K562 (cell line): ENCODE data around the gene B4GALT1. TPM values are rescaled to one million over a fixed set of nuclear protein-coding genes. Genes with fewer than 3 reads are reported as not detected.

Experiments
- ATAC-seq: fragments of 200-7000 bp; cut with Tn5 transposase; 3 replicates; pipeline ENCODE4 v1.9.1; 2020; ENCODE audit warnings: moderate library complexity
- BruUV-seq: library from RNA; stranded (reverse); fragments of 400-500 nt; replicated peaks from 2 replicates; lab custom pipeline; 2021; lab: Mats Ljungman, UMichigan
- CTCF ChIA-PET: fragments of 300-600 bp; formaldehyde crosslinking; extraction: SDS; loops from one replicate; lab custom pipeline; 2021; ENCODE audit warnings: low intra/inter-chr PET ratio; lab: Yijun Ruan, JAX
- POLR2A ChIA-PET: fragments of 300-600, 350-650 bp; sonication (Branson Sonifier 250); formaldehyde crosslinking; extraction: SDS; loops from one replicate; lab custom pipeline; 2021; ENCODE audit warnings: antibody characterized with exemption, inconsistent platforms; lab: Yijun Ruan, JAX
- DNase-seq, 4 experiments: peaks; one replicate each; pipeline versions ENCODE4 v3.0.0 to v3.0.0-alpha.2; 2011 to 2018; ENCODE audit warnings: low spot score in 3 of 4, mixed read lengths in 3 of 4; ENCODE audit errors: extremely low read depth in 1 of 4
- FAIRE-seq: peaks from 2 replicates; lab custom pipeline; 2011; peaks lifted over from hg19 to GRCh38; lab: Jason Lieb, UNC
- H2AFZ ChIP-seq: 2 replicates; pipeline ENCODE4 v1.6.0; 2011; ENCODE audit warnings: low read depth, low read length, control low read depth, inconsistent platforms
- H3K27ac ChIP-seq: fragments of 200-600 bp; 3 replicates; pipeline ENCODE4 v1.8.0; 2011; ENCODE audit warnings: low read depth, mild to moderate bottlenecking, control low read depth, inconsistent platforms, low read length, moderate library complexity, mixed read lengths; ENCODE audit errors: extremely low read depth
- H3K27me3 ChIP-seq, 2 experiments: fragments of 300-600 bp in 1 of 2; 2 replicates in 1 of 2; 3 replicates in 1 of 2; pipeline versions ENCODE4 v1.6.0 to v1.8.0; 2011; ENCODE audit warnings: inconsistent platforms in 2 of 2, low read length in 2 of 2, mild to moderate bottlenecking in 1 of 2, mixed read lengths in 1 of 2, moderate library complexity in 1 of 2; ENCODE audit not compliant: control insufficient read depth in 2 of 2, insufficient read depth in 2 of 2
- H3K36me3 ChIP-seq: fragments of 300-600 bp; 3 replicates; pipeline ENCODE4 v1.8.0; 2011; ENCODE audit warnings: mild to moderate bottlenecking, low read length, inconsistent platforms; ENCODE audit not compliant: control insufficient read depth, insufficient read depth
- H3K4me1 ChIP-seq, 2 experiments: fragments of 200-600 bp in 1 of 2; replicated peaks in 1 of 2; 2 replicates in 1 of 2; 3 replicates in 1 of 2; pipeline versions ENCODE4 v1.5.1 to v1.8.0; 2011; ENCODE audit warnings: inconsistent platforms in 2 of 2, low read length in 2 of 2, mild to moderate bottlenecking in 1 of 2, mixed read lengths in 1 of 2, moderate library complexity in 1 of 2; ENCODE audit not compliant: control insufficient read depth in 2 of 2, insufficient read depth in 2 of 2
- H3K4me2 ChIP-seq: 2 replicates; pipeline ENCODE4 v1.6.1; 2011; ENCODE audit warnings: low read length, control low read depth, inconsistent platforms, mixed read lengths; ENCODE audit not compliant: insufficient read depth
- H3K4me3 ChIP-seq: fragments of 200-600 bp; sonication (generic), shearing (Covaris generic); 2 replicates; pipeline ENCODE4 v1.5.1; 2016; ENCODE audit warnings: control low read depth, inconsistent platforms
- H3K79me2 ChIP-seq: fragments of 200-600 bp; 3 replicates; pipeline ENCODE4 v1.8.0; 2011; ENCODE audit warnings: low read length, inconsistent platforms; ENCODE audit not compliant: control insufficient read depth, insufficient read depth
- H3K9ac ChIP-seq, 2 experiments: 2 replicates each; pipeline versions ENCODE4 v1.6.0 to v1.6.1; 2011; ENCODE audit warnings: low read depth in 2 of 2, low read length in 2 of 2, control low read depth in 1 of 2, inconsistent platforms in 1 of 2, mild to moderate bottlenecking in 1 of 2, mixed read lengths in 1 of 2; ENCODE audit not compliant: insufficient read depth in 1 of 2
- H3K9me1 ChIP-seq: one replicate; pipeline ENCODE4 v1.6.0; 2011; ENCODE audit warnings: inconsistent platforms, mild to moderate bottlenecking, low read length, moderate library complexity; ENCODE audit not compliant: control insufficient read depth, insufficient read depth
- H3K9me3 ChIP-seq: replicated peaks from 2 replicates; pipeline ENCODE4 v1.5.1; 2011; ENCODE audit warnings: low read depth, low read length, inconsistent platforms; ENCODE audit not compliant: control insufficient read depth, insufficient read depth
- H4K20me1 ChIP-seq: replicated peaks from 2 replicates; pipeline ENCODE4 v1.6.1; 2011; ENCODE audit warnings: low read length, inconsistent platforms, mixed read lengths; ENCODE audit not compliant: control insufficient read depth, insufficient read depth
- ARNT ChIP-seq, 2 experiments: fragments of 450-650 bp; IDR thresholded peaks; 2 replicates each; pipeline ENCODE4 v1.6.1; 2016; ENCODE audit warnings: mild to moderate bottlenecking in 1 of 2
- EWSR1 ChIP-seq: fragments of 450-650 bp; IDR thresholded peaks from 2 replicates; pipeline ENCODE4 v1.6.1; 2018; ENCODE audit warnings: borderline replicate concordance, mild to moderate bottlenecking, low read depth, moderate library complexity; ENCODE audit not compliant: partially characterized antibody
- MGA ChIP-seq: fragments of 450-650 bp; IDR thresholded peaks from 2 replicates; pipeline ENCODE4 v1.6.1; 2016; ENCODE audit warnings: mild to moderate bottlenecking, moderate library complexity
- TAF7 ChIP-seq: fragments of 450-650 bp; IDR thresholded peaks from 2 replicates; pipeline ENCODE4 v1.6.1; 2016; ENCODE audit warnings: missing genetic modification characterization, missing compliant biosample characterization
- XRCC4 ChIP-seq: IDR thresholded peaks from one replicate; pipeline ENCODE4 v1.6.1; 2011; ENCODE audit not compliant: insufficient read depth, insufficient read length; ENCODE audit errors: extremely low read depth
- ZC3H8 ChIP-seq: fragments of 450-650 bp; IDR thresholded peaks from 2 replicates; pipeline ENCODE4 v1.6.1; 2017
- ZNF124 ChIP-seq: sonication (generic); formaldehyde crosslinking; IDR thresholded peaks from 2 replicates; pipeline ENCODE4 v1.8.1; 2022; ENCODE audit warnings: missing genetic modification reagents
- ZNF143 ChIP-seq: sonication (generic); formaldehyde crosslinking; IDR thresholded peaks from 2 replicates; pipeline ENCODE4 v1.9.0; 2022; ENCODE audit warnings: mild to moderate bottlenecking, missing genetic modification reagents
- WGBS: fragments of 100-300 bp; shearing (Covaris generic); methylation state at CpG from one replicate; pipeline ENCODE4 v1.1.6; 2016; ENCODE audit warnings: low coverage, mixed read lengths; ENCODE audit not compliant: insufficient coverage; ENCODE audit errors: missing lambda C conversion rate; 5-methylcytosine and 5-hydroxymethylcytosine counted together
- in situ Hi-C: fragments of 300-500 bp; cut with MboI; formaldehyde crosslinking; loops from 4 replicates; pipeline ENCODE4 v1.15.0; 2018; ENCODE audit warnings: inconsistent platforms, mixed read lengths
- intact Hi-C: fragments of 100-400 bp; cut with micrococcal nuclease; formaldehyde crosslinking; loops from 2 replicates; pipeline ENCODE4 v1.14.2; 2022
- polyA plus RNA-seq, 8 experiments: library from polyadenylated mRNA; depleted of rRNA in 4 of 8; stranded (reverse) in 5 of 8; unstranded in 3 of 8; fragments of >200 nt; fragmentation: Nextera tagmentation in 2 of 8; fragmentation: Illumina TruSeq in 1 of 8; extraction: Ambion mirVana in 2 of 8; extraction: Trizol in 1 of 8; gene quantifications; 2 replicates each; pipeline versions ENCODE4 v1.2.1 to v1.2.3, GENCODE V29; 2011 to 2014; ENCODE audit warnings: inconsistent platforms in 1 of 8, missing spikeins in 1 of 8
- total RNA-seq, 7 experiments: library from RNA; depleted of rRNA in 6 of 7; stranded (reverse); fragments of >200 nt in 6 of 7; fragmentation: Illumina TruSeq in 2 of 7; extraction: Trizol in 2 of 7; gene quantifications; 2 replicates each; pipeline versions ENCODE4 v1.2.1 to v1.2.3, GENCODE V29; 2011 to 2021; ENCODE audit warnings: low replicate concordance in 1 of 7
- TF ChIP-seq, protein P1 (sequence below): IDR thresholded peaks from 3 replicates; pipeline ENCODE4 v1.6.1; 2011; ENCODE audit warnings: borderline replicate concordance, mild to moderate bottlenecking, moderate library complexity; ENCODE audit not compliant: insufficient read length; ENCODE audit errors: extremely low read depth

The B4GALT1 gene
- total and polyA plus RNA-seq, 9 of the 15 experiments (the other 6 are each of a cell fraction or from before 2014, with no cell fraction given), result 4.1 to 26.8 (median 7.1) TPM

DNA sequence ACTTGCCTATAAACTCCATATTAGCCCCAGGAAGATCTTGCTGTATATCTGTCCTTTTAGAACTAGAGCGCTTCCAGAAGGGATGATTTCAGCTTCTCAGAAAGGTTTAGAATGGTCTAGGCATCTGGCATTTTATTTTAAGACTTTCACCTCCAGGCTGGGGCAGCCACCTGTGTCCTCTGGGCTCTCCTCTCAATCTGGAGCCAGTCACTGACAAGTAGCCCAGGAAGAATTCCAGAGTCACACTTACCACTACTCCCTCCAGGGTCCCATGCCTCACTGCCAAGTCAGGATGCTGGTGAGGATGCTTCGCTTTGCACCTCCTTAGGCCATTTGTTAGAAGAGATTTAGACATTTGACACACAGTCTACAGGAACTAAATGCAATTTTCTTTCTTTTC is 20.8 kb downstream of the B4GALT1 start:
- ATAC-seq (no peak), FAIRE-seq (no peak), DNase-seq (no peak)
- BruUV-seq, result no TSS peak
- in situ Hi-C loops (no loop called here), intact Hi-C loops (no loop called here)
- Histone ChIP-seq H3K4me2 (no peak overlapping the region), H3K9ac (no peak overlapping the region), H3K9me3 (no peaks in the 10 kb centered on the region), H3K27ac (no peak overlapping the region), H3K36me3 (no peaks in the 10 kb centered on the region), H4K20me1 (peaks cover 18% of the 10 kb centered on the region), H3K79me2 (peaks cover 46% of the 10 kb centered on the region), H2AFZ (no peak overlapping the region), H3K4me1 (peaks cover 4 to 9% of the 10 kb centered on the region in 2 experiments), H3K27me3 (no peaks in the 10 kb centered on the region), H3K9me1 (no peaks in the 10 kb centered on the region), H3K4me3 (no peak overlapping the region)
- POLR2A ChIA-PET, result interaction anchor here (0.6 to 1.1 kb wide), 2 partner anchors 122 to 126 kb away, joined by 4 to 5 read pairs; partner anchors contain the start of gene DNAJA1
- WGBS, result 94% methylated on average over 2 of the region's 2 CpGs
- CTCF ChIA-PET, result no interaction called here
- no peak for TF ChIP-seq MGA
- no peak for TF ChIP-seq TAF7 (tag)
- no peak for TF ChIP-seq ZNF143
- TF ChIP-seq ZC3H8, result no peak
- TF ChIP-seq ARNT (IDR thresholded peaks at IDR 0.05), result no peak
- TF ChIP-seq EWSR1, result no peak
- TF ChIP-seq, protein P1, sequence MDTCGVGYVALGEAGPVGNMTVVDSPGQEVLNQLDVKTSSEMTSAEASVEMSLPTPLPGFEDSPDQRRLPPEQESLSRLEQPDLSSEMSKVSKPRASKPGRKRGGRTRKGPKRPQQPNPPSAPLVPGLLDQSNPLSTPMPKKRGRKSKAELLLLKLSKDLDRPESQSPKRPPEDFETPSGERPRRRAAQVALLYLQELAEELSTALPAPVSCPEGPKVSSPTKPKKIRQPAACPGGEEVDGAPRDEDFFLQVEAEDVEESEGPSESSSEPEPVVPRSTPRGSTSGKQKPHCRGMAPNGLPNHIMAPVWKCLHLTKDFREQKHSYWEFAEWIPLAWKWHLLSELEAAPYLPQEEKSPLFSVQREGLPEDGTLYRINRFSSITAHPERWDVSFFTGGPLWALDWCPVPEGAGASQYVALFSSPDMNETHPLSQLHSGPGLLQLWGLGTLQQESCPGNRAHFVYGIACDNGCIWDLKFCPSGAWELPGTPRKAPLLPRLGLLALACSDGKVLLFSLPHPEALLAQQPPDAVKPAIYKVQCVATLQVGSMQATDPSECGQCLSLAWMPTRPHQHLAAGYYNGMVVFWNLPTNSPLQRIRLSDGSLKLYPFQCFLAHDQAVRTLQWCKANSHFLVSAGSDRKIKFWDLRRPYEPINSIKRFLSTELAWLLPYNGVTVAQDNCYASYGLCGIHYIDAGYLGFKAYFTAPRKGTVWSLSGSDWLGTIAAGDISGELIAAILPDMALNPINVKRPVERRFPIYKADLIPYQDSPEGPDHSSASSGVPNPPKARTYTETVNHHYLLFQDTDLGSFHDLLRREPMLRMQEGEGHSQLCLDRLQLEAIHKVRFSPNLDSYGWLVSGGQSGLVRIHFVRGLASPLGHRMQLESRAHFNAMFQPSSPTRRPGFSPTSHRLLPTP, result no peak
- TF ChIP-seq ZNF124 (CRISPR knock-in tag), result no peak
- TF ChIP-seq XRCC4, result no peak
